ENCODE measurements around the gene CYP2B6. TPM values are rescaled to one million over a fixed set of nuclear protein-coding genes. Genes with fewer than 3 reads are reported as not detected.

The CYP2B6 gene
- total and polyA plus RNA-seq, 2 donors from 2014 or later = 0.31 to 10.0 TPM

DNA sequence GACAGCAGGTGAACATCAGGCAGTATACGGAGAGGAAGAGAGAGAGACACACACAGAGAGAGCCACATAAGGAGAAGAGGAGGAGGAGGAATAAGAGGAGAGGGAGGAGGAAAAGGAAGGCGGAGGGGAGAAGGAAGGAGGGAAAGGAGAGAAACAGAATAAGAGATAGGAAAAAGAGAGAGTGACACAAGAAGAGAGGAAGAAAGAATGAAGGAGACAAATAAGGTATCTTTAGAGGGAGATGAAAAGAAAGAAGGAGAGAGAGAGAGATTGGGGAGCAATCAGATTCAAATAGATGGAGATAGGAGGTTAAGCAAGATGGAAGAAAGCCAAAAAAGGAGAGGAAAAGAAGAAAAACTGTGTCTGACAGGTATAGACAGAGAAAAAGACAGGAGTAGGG is 44.0 kb upstream of the CYP2B6 start:
- Histone ChIP-seq H3K9ac (ENCODE audit: low read length in 3 of 3) (no peak overlapping the region), H3K36me3 (ENCODE audit: control insufficient read depth in 2 of 3, insufficient read depth in 3 of 3, low read length in 3 of 3) (no peaks in the 10 kb centered on the region), H3K9me3 (ENCODE audit: control insufficient read depth in 2 of 3, insufficient read depth in 1 of 3, low read length in 3 of 3) (no peaks in the 10 kb centered on the region), H3K27ac (ENCODE audit: low read depth in 2 of 2, low read length in 2 of 2) (no peak overlapping the region), H3K4me3 (ENCODE audit: low read length in 3 of 3) (no peak overlapping the region), H3K27me3 (ENCODE audit: control insufficient read depth, insufficient read depth, low read length) (no peaks in the 10 kb centered on the region), H3K4me1 (ENCODE audit: control insufficient read depth in 2 of 3, insufficient read depth in 2 of 3, low read depth in 1 of 3, low read length in 3 of 3) (no peaks in the 10 kb centered on the region)
- TF ChIP-seq, protein P1, sequence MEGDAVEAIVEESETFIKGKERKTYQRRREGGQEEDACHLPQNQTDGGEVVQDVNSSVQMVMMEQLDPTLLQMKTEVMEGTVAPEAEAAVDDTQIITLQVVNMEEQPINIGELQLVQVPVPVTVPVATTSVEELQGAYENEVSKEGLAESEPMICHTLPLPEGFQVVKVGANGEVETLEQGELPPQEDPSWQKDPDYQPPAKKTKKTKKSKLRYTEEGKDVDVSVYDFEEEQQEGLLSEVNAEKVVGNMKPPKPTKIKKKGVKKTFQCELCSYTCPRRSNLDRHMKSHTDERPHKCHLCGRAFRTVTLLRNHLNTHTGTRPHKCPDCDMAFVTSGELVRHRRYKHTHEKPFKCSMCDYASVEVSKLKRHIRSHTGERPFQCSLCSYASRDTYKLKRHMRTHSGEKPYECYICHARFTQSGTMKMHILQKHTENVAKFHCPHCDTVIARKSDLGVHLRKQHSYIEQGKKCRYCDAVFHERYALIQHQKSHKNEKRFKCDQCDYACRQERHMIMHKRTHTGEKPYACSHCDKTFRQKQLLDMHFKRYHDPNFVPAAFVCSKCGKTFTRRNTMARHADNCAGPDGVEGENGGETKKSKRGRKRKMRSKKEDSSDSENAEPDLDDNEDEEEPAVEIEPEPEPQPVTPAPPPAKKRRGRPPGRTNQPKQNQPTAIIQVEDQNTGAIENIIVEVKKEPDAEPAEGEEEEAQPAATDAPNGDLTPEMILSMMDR (IDR thresholded peaks at IDR 0.05; ENCODE audit: borderline replicate concordance, extremely low read depth, insufficient read depth) = no peak
- intact Hi-C loops (cut with DNase I) = no loop called here
- no peak for DNase-seq
- no peak for FAIRE-seq

DNA sequence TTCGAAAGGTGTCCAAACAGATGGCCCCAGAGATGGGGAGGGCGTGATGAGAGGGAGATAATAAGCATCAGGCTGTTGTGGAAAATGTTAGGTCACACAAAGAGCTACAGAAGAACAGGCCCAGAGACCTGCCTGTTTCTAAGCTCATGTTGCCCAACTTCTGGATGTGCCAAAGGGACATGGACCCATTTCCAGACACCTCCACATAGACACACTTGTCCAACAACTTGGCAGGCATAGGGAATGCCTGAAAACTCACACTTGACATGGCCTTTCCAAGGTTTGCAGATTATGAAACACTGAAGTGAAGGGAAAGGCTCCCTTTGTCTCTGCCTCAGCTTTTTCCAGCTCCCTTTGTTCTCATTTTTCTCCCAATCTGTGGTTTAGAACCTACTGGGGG is 43.5 kb upstream of the CYP2B6 start:
- H3K9ac ChIP-seq (ENCODE audit: low read length in 3 of 3) = no peak overlapping the region
- no peak for FAIRE-seq
- no peak overlapping the region for H3K27ac ChIP-seq (ENCODE audit: low read depth in 2 of 2, low read length in 2 of 2)
- TF ChIP-seq, protein P1 (IDR thresholded peaks at IDR 0.05; ENCODE audit: borderline replicate concordance, extremely low read depth, insufficient read depth) = no peak
- DNase-seq = no peak
- H3K4me1 ChIP-seq (ENCODE audit: control insufficient read depth in 2 of 3, insufficient read depth in 2 of 3, low read depth in 1 of 3, low read length in 3 of 3) = no peaks in the 10 kb centered on the region
- H3K36me3 ChIP-seq (ENCODE audit: control insufficient read depth in 2 of 3, insufficient read depth in 3 of 3, low read length in 3 of 3) = no peaks in the 10 kb centered on the region
- no peaks in the 10 kb centered on the region for H3K27me3 ChIP-seq (ENCODE audit: control insufficient read depth, insufficient read depth, low read length)
- intact Hi-C loops (cut with DNase I) = no loop called here
- H3K9me3 ChIP-seq (ENCODE audit: control insufficient read depth in 2 of 3, insufficient read depth in 1 of 3, low read length in 3 of 3) = no peaks in the 10 kb centered on the region
- H3K4me3 ChIP-seq (ENCODE audit: low read length in 3 of 3) = no peak overlapping the region

DNA sequence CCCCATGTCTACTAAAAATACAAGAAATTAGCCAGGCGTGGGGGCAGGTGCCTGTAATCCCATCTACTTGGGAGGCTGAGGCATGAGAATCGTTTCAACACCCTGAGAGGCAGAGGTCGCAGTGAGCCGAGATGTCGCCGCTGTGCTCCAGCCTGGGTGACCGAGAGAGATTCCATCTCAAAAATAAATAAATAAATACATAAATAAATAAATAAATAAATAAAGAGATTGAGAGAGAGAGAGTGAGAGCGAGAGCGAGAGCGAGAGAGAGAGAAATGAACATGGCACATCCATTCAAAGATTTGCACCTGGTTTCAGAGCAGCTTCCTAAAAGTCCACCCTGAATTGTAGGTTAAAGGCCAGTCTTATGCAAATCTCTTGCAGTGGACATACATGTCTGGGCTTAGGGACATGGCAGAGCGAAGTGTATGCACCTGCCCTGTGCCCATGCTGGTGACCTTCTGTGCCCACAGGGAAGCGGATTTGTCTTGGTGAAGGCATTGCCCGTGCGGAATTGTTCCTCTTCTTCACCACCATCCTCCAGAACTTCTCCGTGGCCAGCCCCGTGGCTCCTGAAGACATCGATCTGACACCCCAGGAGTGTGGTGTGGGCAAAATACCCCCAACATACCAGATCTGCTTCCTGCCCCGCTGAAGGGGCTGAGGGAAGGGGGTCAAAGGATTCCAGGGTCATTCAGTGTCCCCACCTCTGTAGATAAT is 42.3 kb upstream of the CYP2B6 start:
- DNase-seq = no peak
- no peak overlapping the region for H3K9ac ChIP-seq (ENCODE audit: low read length in 3 of 3)
- no peaks in the 10 kb centered on the region for H3K4me1 ChIP-seq (ENCODE audit: control insufficient read depth in 2 of 3, insufficient read depth in 2 of 3, low read depth in 1 of 3, low read length in 3 of 3)
- TF ChIP-seq, protein P1 (IDR thresholded peaks at IDR 0.05; ENCODE audit: borderline replicate concordance, extremely low read depth, insufficient read depth) = no peak
- no peak for FAIRE-seq
- intact Hi-C loops (cut with DNase I) = no loop called here
- no peak overlapping the region for H3K4me3 ChIP-seq (ENCODE audit: low read length in 3 of 3)
- H3K36me3 ChIP-seq (ENCODE audit: control insufficient read depth in 2 of 3, insufficient read depth in 3 of 3, low read length in 3 of 3) = no peaks in the 10 kb centered on the region
- H3K27ac ChIP-seq (ENCODE audit: low read depth in 2 of 2, low read length in 2 of 2) = no peak overlapping the region
- no peaks in the 10 kb centered on the region for H3K27me3 ChIP-seq (ENCODE audit: control insufficient read depth, insufficient read depth, low read length)
- H3K9me3 ChIP-seq (ENCODE audit: control insufficient read depth in 2 of 3, insufficient read depth in 1 of 3, low read length in 3 of 3) = peaks cover 0 to 3% (median 1%) of the 10 kb centered on the region in 3 donors

Measured in kidney (tissue), 14 donors.